ENCODE measurements around the gene FAM47A. TPM values are rescaled to one million over a fixed set of nuclear protein-coding genes. Genes with fewer than 3 reads are reported as not detected.

The FAM47A gene
- total RNA-seq, result not detected

DNA sequence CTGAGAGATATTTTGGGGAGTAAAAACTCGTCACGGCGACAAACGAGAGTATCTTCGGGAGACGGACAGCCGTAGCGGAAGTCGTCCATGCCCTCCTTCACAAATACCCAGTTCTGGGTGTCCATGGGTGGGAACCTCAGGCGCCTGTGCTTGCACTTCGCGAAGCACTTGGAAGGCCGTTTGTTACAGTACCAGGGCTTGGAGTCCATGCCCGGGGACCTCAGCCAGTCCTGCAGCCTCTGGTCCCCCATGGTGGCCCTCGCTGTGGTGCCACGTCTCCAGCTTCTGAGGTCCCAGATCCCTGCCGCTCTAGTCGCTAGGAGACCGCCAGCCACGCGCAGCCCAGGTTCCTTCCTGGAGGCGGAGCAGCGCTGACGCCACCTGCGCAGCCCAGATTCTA is at the start of gene FAM47A:
TSS of gene FAM47A (minus strand) at position 287 of the 400 bp plus-strand sequence. CDS start at position 251, 36 bp downstream.
- Histone ChIP-seq H3K27ac (no peak within 1 kb of the TSS), H3K27me3 (no peaks in the 10 kb centered on the region), H3K4me1 (no peaks in the 10 kb centered on the region), H3K4me3 (no peak within 1 kb of the TSS), H3K36me3 (no peaks in the 10 kb centered on the region), H3K9me3 (no peaks in the 10 kb centered on the region)
- ATAC-seq (ENCODE audit: low FRiP score in 2 of 2) (no peak), DNase-seq (peak in 1 of 2 donors; percentile 37)
- TF ChIP-seq POLR2A (IDR thresholded peaks at IDR 0.05) (no peak), POLR2AphosphoS5 (IDR thresholded peaks at IDR 0.05) (no peak), EP300 (IDR thresholded peaks at IDR 0.05) (no peak)
- TF ChIP-seq, protein P1, sequence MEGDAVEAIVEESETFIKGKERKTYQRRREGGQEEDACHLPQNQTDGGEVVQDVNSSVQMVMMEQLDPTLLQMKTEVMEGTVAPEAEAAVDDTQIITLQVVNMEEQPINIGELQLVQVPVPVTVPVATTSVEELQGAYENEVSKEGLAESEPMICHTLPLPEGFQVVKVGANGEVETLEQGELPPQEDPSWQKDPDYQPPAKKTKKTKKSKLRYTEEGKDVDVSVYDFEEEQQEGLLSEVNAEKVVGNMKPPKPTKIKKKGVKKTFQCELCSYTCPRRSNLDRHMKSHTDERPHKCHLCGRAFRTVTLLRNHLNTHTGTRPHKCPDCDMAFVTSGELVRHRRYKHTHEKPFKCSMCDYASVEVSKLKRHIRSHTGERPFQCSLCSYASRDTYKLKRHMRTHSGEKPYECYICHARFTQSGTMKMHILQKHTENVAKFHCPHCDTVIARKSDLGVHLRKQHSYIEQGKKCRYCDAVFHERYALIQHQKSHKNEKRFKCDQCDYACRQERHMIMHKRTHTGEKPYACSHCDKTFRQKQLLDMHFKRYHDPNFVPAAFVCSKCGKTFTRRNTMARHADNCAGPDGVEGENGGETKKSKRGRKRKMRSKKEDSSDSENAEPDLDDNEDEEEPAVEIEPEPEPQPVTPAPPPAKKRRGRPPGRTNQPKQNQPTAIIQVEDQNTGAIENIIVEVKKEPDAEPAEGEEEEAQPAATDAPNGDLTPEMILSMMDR (IDR thresholded peaks at IDR 0.05), result no peak
- WGBS, 2 donors, result 84 to 97% methylated on average over 9 to 25 of the region's 25 CpGs

DNA sequence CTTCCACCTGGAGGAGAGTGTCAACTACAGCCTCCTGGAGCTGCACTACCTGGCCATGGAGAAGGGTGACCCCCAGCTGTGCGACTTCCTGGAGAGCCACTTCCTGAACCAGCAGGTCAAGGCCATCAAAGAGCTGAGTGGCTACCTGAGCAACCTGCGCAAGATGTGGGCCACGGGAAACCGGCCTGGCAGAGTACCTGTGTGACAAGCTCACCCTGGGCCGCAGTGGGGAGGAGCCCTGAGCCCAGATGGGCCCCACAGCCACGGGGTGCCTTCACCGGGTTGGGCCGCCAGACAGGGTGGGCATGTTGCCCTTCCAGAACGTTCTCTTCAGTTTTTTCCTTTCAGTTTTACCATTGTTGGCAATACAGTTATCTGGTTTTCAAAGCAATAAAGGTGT is 15.2 kb upstream of the FAM47A start:
- H3K4me3 ChIP-seq, result no peak overlapping the region
- no peak overlapping the region for H3K27ac ChIP-seq
- ATAC-seq (ENCODE audit: low FRiP score in 2 of 2) (peak in 1 of 2 donors; percentile 53), DNase-seq (peak in 1 of 2 donors; percentile 30)
- no peaks in the 10 kb centered on the region for H3K36me3 ChIP-seq
- H3K27me3 ChIP-seq, result no peaks in the 10 kb centered on the region
- H3K4me1 ChIP-seq, result no peaks in the 10 kb centered on the region
- 80 to 83% methylated on average over 2 to 9 of the region's 9 CpGs for WGBS, 2 donors
- TF ChIP-seq EP300 (IDR thresholded peaks at IDR 0.05) (no peak), POLR2AphosphoS5 (IDR thresholded peaks at IDR 0.05) (no peak), POLR2A (IDR thresholded peaks at IDR 0.05) (no peak)
- TF ChIP-seq, protein P1 (IDR thresholded peaks at IDR 0.05), result no peak
- no peaks in the 10 kb centered on the region for H3K9me3 ChIP-seq

DNA sequence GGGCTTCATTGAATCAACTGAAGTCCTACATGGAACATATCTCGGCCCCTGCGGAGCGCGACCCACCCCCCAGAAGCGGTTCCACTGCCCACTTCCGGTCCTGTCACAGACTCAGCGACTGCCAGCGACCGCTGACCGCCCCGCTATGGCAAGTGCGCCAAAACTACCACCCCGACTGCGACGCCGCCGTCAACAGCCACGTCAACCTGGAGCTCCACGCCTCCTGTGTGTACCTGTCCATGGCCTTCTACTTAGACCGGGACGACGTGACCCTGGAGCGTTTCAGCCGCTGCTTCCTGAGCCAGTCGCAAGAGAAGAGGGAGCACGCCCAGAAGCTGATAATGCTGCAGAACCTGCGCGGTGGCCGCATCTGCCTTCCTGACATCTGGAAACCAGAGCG is 14.8 kb upstream of the FAM47A start:
- no peak overlapping the region for H3K27ac ChIP-seq
- H3K27me3 ChIP-seq, result no peaks in the 10 kb centered on the region
- DNase-seq (peak in 1 of 2 donors; percentile 50), ATAC-seq (ENCODE audit: low FRiP score in 2 of 2) (no peak)
- H3K9me3 ChIP-seq, result no peaks in the 10 kb centered on the region
- TF ChIP-seq, protein P1 (IDR thresholded peaks at IDR 0.05), result no peak
- TF ChIP-seq POLR2AphosphoS5 (IDR thresholded peaks at IDR 0.05), result no peak
- TF ChIP-seq EP300 (IDR thresholded peaks at IDR 0.05), result no peak
- no peak for TF ChIP-seq POLR2A (IDR thresholded peaks at IDR 0.05)
- H3K36me3 ChIP-seq, result no peaks in the 10 kb centered on the region
- no peak overlapping the region for H3K4me3 ChIP-seq
- H3K4me1 ChIP-seq, result no peaks in the 10 kb centered on the region
- 75% methylated on average over 30 of the region's 30 CpGs; no CpG with 5 or more reads in 1 of the 2 donors for WGBS, 2 donors

DNA sequence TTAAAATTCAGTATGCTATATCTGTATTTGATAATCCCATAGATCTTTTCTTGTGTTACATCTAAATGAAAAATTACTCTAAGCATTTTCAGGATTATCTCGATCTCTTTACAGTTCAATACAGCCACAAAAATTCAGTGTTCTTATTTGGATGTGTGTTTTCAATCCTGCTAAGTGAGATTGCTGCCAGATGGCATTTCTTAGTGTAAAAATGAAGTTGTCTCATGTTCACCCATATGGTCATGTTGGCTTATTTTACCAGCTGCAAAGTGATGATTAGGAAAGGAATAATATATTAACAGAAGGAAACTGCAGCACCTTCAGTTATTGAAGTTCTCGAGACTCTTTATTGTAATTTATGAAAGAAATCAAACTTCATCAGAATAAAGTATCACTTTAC is 12.1 kb upstream of the FAM47A start:
- H3K27ac ChIP-seq, result no peak overlapping the region
- no peaks in the 10 kb centered on the region for H3K27me3 ChIP-seq
- no peaks in the 10 kb centered on the region for H3K36me3 ChIP-seq
- H3K4me3 ChIP-seq, result no peak overlapping the region
- no peaks in the 10 kb centered on the region for H3K9me3 ChIP-seq
- H3K4me1 ChIP-seq, result no peaks in the 10 kb centered on the region
- ATAC-seq (ENCODE audit: low FRiP score in 2 of 2), result no peak
- no peak for DNase-seq
- TF ChIP-seq EP300 (IDR thresholded peaks at IDR 0.05), result no peak
- TF ChIP-seq, protein P1 (IDR thresholded peaks at IDR 0.05), result no peak
- no peak for TF ChIP-seq POLR2A (IDR thresholded peaks at IDR 0.05)
- no peak for TF ChIP-seq POLR2AphosphoS5 (IDR thresholded peaks at IDR 0.05)
- WGBS, 2 donors, result 71 to 77% methylated on average over 2 of the region's 2 CpGs

DNA sequence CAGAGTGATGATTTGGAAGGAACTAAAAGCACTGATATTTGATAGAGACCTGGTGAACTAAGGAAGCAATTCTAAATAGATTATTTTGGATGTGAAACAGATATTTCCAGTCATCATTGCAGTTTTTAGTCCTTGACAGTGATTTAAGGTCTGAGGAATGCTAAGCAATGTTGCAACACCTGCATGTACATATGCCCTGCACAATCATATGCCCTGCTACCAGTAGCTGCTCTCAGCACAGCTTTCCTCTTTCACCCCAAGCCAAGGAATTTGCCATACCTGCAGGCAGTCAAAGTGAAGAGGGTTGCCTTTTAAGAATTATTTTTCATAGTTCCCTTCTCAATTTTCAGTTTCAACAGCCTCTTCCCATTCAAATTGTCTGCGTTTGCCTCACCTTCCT is 8.7 kb upstream of the FAM47A start:
- Histone ChIP-seq H3K27ac (no peak overlapping the region), H3K27me3 (no peaks in the 10 kb centered on the region), H3K9me3 (no peaks in the 10 kb centered on the region), H3K4me3 (no peak overlapping the region), H3K4me1 (no peaks in the 10 kb centered on the region), H3K36me3 (no peaks in the 10 kb centered on the region)
- DNase-seq (no peak), ATAC-seq (ENCODE audit: low FRiP score in 2 of 2) (no peak)
- 50 to 61% methylated on average over 1 of the region's 1 CpG for WGBS, 2 donors
- no peak for TF ChIP-seq POLR2A (IDR thresholded peaks at IDR 0.05)

Data from upper lobe of left lung (tissue), 6 donors.